Measurements from ENCODE around the gene CLCN5.
A peak's percentile ranks its signal among the peaks of the same experiment; 100 is the strongest.

The CLCN5 gene

GRCh38 chrX:49922291-49923241 is at the start of gene CLCN5:
CLCN5 (plus strand) TSS chrX:49922596; CDS start chrX:49925299, 2,703 bp downstream.
- in situ Hi-C loops (cut with MboI; ENCODE audit: low sequenced_read_pairs, unreplicated experiment) = loop anchor here (25.0 kb wide), 2 partner anchors 165 to 665 kb away; no protein-coding TSS in a partner anchor

GRCh38 chrX:49876750-49877149 is 45.6 kb upstream of the CLCN5 start:
- TF ChIP-seq CTCF (IDR thresholded peaks at IDR 0.05; ENCODE audit: borderline replicate concordance, control extremely low read depth, extremely low read depth, insufficient read depth, missing control alignments) = no peak
- peak; percentile 51 for DNase-seq (ENCODE audit: low spot score)
- in situ Hi-C loops (cut with MboI; ENCODE audit: low sequenced_read_pairs, unreplicated experiment) = no loop called here

More at GRCh38 chrX:49922291-49923241, at the start of gene CLCN5:
- TF ChIP-seq CTCF (IDR thresholded peaks at IDR 0.05; ENCODE audit: borderline replicate concordance, control extremely low read depth, extremely low read depth, insufficient read depth, missing control alignments) = no peak
- peak; percentile 91 for DNase-seq (ENCODE audit: low spot score)

DNA sequence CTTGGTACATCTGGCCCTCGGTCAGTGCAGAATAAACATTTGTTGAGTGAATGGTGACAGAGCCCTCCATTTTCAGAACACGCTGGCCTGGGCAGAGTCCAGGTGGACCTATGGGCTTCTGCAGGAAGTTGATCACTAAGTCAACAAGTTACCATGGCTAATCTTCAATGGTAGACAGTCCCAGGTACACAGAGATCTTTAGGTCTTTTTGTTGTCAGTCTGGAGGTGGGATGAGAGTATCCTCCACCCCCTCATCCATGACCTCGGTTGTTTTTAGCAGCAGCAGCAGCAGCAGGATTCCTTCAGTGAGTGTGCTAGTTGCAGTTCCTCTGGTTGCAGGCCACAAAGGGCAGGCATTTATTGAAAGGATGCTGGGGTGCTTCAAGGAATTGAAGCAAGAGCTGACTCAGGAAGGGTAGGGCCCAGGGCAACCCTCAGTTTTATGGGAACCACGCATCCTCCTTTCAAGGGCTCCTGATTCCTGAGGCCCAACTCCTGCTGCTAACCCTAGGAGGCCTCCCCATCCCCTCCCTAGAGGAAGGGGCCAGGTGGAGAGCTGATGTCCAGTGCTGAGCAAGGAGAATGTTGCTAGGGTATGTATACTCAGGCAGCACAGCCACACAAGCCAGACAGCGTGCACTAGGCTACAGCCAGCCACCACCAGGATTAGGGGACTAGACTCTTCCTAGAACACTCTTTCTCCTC is 44.8 kb upstream of the CLCN5 start:
- in situ Hi-C loops (cut with MboI; ENCODE audit: low sequenced_read_pairs, unreplicated experiment) = no loop called here
- no peak for TF ChIP-seq CTCF (IDR thresholded peaks at IDR 0.05; ENCODE audit: borderline replicate concordance, control extremely low read depth, extremely low read depth, insufficient read depth, missing control alignments)
- DNase-seq (ENCODE audit: low spot score) = peak; percentile 7

GRCh38 chrX:49878128-49878833 is 44.1 kb upstream of the CLCN5 start:
- no peak for DNase-seq (ENCODE audit: low spot score)
- in situ Hi-C loops (cut with MboI; ENCODE audit: low sequenced_read_pairs, unreplicated experiment) = no loop called here
- no peak for TF ChIP-seq CTCF (IDR thresholded peaks at IDR 0.05; ENCODE audit: borderline replicate concordance, control extremely low read depth, extremely low read depth, insufficient read depth, missing control alignments)

DNA sequence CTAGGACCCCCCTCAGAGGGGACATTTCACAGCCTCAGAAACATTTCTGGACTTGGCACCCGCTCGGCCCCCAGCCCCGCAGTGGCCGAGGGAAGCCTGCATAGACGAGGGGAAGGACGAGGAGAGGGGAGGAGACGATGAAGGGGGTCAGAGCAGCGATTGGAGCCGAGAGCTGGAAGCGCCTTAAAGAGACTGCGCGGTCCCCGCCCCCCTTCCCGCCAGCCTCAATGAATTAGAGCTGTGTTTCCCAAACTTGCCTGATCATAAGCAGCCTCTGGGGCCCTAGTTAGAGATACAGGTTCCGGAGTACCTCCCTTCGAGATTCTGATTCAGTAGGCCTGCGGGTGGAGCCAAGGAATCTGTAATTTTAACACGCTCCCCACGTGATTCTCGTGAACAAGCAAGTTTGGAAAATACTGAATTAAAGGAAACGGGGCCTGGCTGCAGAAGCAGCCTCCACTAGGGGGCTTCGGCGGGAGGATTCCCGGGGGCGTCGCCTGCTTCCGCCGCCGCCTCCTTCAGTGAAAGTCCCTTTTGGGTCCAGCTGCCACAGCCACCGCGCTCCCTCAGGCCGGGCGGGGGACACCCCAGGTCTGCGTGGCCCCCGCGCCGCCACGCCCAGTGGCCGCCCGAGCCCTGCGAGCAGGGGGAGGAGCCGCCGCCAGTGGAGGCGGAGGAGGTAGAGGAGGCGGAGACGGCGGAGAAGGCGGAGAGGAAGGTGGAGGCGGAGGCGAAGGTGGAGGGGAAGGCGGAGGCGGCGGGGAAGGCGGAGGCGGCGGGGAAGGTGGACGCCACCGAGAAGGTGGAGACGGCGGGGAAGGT is 43.4 kb upstream of the CLCN5 start, which contains the start of gene USP27X:
Gene USP27X, plus strand, starts transcription at position 651 of the 822 bp plus-strand sequence. CDS start 824 bp downstream, outside the sequence.
- peak; percentile 39 for TF ChIP-seq CTCF (IDR thresholded peaks at IDR 0.05; ENCODE audit: borderline replicate concordance, control extremely low read depth, extremely low read depth, insufficient read depth, missing control alignments)
- peak; percentile 81 for DNase-seq (ENCODE audit: low spot score)
- in situ Hi-C loops (cut with MboI; ENCODE audit: low sequenced_read_pairs, unreplicated experiment) = no loop called here

Measured in GM13976 (cell line).